NCI-H1436 treated with DMSO at 0.1 percent for 48 hours (cell line): ENCODE results near the gene TNP2.

Experiments used
- DNase-seq: peaks from one replicate; lab custom pipeline; 2025; lab: John Stamatoyannopoulos, UW

The TNP2 gene

GRCh38 chr16:11276896-11277593 lies 7.9 kb upstream of the TNP2 start:
- no peak for DNase-seq

DNA sequence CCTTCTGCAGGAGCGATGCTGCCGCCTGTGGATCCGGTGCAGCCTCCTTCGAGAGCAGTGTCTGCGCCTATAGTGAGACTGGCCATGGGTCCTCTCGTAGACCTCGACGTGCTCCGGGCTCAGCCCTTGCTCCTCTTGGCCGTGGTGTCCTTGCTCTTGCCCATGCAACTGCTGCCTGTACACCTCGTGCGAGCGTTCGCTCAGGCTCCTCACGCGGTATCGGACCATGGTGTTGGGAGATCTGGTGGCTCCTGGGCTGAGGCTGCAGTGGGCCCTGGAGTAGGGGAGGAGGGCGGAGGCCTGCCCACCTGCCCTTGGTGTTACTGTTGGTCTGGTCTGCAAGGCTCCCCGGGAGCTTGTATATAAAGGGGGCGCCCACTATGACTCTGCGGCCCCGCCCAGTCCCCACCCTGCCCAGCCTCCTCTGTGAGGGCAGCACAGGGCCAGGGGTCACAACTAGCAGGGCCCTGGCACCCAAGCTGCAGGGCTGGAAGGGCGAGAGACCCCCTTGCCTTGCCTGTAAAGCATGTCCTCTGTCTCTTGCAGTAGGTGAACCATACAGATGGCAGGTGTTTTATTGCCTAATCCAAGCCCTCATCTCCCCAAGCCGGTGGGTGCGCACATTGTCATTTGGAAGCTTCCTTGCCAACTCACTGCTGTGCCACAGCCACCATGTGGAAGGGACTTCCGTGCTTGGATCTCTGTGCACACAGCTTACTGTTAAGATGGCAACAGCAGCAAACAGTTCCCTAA lies 7.2 kb upstream of the TNP2 start, which contains the start of gene PRM2:
Gene PRM2, minus strand, starts transcription at position 338 of the 753 bp plus-strand sequence. Its CDS starts 110 bp downstream, at position 228.
- DNase-seq, result no peak

DNA sequence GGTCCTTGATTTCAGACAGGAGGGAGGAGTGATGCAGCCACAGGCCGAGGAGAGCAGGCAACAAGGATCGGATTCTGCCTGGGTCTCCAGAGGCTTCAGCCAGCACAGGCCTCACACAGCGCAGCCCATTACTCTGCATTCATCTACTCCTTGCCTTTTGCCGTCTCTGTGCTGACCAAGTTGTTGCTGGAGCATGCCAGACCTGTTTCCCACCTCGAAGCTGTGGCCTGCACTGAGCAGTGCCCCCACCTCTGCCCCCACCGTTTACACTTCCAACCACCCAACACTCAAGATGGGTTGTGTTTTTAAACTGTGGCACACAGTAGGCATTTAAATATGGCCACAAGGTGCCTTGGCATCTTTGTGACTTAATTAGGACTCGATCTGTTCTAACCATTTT lies 5.8 kb upstream of the TNP2 start:
- DNase-seq, result no peak

- no peak for DNase-seq
Measured at GRCh38 chr16:11273721-11274324, 4.7 kb upstream of the TNP2 start.

- DNase-seq, result no peak
Measured at GRCh38 chr16:11272921-11273720, 4.0 kb upstream of the TNP2 start, which contains the start of gene PRM3. TSS of gene PRM3 (minus strand) at chr16:11273629. CDS start at chr16:11273595, 34 bp downstream.

DNA sequence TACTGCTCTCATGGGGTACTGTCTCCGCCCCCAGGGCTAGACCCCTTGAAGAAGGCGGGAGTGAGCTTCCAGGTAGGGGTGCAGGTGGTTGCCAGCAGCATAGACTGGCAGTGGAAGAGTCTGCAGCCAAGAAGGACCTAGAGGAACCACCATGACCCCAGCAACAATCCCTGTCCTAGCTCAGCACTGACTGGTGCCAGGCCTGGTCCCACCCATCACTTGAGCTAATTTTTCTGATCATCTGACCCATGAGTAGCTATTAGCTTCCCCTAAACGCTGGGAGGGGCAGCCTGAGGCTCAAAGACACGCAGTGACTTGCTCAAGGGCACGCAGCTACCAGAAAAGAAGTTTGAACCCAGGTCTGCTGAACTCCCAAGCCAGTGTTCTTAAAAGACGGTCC lies 3.4 kb upstream of the TNP2 start:
- DNase-seq, result no peak

DNA sequence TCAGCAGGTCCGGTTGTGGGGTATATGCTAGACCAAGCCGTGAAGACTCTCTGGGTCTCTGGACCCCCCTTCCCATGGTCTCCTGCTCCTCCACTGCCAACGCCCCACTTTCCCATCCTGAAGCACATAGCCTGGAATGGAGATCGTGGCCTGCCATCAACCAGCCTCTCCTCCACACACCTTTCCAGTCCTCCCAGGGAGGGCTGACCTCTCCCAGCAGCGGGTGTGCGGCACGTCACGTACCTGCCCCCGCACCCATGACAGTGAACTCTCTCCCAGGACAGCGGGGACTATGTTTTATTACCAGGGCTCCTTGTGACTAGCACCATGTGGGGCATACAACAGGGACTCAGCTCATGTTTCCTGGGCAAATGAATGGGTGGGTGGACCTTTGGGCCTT lies 2.5 kb upstream of the TNP2 start:
- DNase-seq, result no peak

GRCh38 chr16:11270602-11271162 lies 1.6 kb upstream of the TNP2 start:
- no peak for DNase-seq

DNA sequence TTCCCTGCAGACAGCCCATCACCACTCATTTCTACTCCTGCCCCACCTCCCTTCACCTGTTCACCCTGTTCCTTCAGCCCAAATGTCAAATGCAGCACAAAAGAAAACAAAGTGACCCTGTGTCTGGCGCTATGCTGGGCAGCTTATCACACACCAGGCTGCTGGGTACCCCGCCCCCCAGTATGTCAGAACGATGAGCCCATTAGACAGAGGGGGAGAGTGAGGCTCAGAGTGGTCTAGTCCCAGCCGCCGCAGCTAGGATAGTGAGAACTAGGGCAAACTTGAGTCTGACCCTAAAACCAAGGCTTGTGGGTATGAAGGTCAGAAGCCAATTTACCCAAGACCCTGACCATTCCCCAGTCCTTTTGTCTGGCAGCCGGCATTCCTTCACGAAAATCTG lies 4.0 kb downstream of the TNP2 start:
- no peak for DNase-seq

GRCh38 chr16:11264155-11264832 lies 4.8 kb downstream of the TNP2 start:
- DNase-seq, result no peak

DNA sequence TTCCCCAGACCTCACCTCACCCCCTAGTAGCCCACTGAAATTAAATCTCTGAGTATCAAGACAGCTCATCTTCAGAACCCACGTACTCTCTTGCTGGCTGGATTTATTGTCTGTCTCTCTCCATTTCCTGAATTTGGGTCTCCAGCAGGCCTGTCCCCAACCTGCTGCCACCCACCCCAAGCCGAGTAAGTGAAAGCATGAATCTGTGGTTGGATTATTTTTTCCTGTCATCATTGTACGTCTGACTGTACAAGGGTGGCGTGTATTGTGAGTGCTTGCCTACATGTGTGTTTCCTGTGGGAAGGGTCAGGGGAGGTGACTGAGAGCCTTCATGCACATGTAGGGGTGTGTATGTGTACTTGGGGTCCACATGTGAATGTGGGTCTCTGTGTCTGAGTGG lies 5.4 kb downstream of the TNP2 start:
- no peak for DNase-seq

DNA sequence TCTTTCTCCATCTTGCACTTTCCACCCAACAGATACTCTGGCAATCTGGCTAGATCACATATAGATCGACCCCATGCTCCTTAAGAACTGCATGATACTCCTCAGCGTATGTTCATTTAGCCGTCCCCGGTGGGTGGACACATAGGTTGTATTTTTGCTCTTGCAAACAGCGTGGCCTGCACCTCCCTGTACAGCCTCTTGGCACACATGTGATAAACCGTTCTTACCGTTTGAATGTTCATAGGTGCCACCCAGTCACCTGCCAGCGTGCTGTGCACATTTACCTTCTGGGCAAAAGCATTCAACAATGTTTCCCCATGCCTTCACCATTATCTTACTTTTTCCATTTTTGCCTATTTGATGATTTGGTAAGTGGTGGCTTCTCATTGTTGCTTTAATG lies 6.2 kb downstream of the TNP2 start:
- no peak for DNase-seq

- no peak for DNase-seq
Measured at GRCh38 chr16:11260596-11260966, 8.5 kb downstream of the TNP2 start.

- no peak for DNase-seq
Measured at GRCh38 chr16:11259655-11260595, 9.2 kb downstream of the TNP2 start.

- no peak for DNase-seq
Measured at GRCh38 chr16:11258553-11259492, 10.3 kb downstream of the TNP2 start.

- DNase-seq, result no peak
Measured at GRCh38 chr16:11257131-11257938, 11.8 kb downstream of the TNP2 start.

- no peak for DNase-seq
Measured at GRCh38 chr16:11256661-11257130, 12.4 kb downstream of the TNP2 start.
